DMS114 treated with DMSO at 0.1 percent for 48 hours (cell line): Measurements from ENCODE around the gene SYT7.
A peak's percentile ranks its signal among the peaks of the same experiment; 100 is the strongest.
"Not testable (repeated sequence)": the region's sequence is repeated elsewhere in the genome, so short reads cannot be mapped to it uniquely, and the experiment has no call there.

Source experiments
- DNase-seq: peaks from one replicate; lab custom pipeline; 2025; ENCODE audit not compliant: unreplicated experiment; lab: John Stamatoyannopoulos, UW

The SYT7 gene

GRCh38 chr11:61581030-61581928 lies at the start of gene SYT7:
Gene SYT7 (minus strand): TSS chr11:61581076. CDS start chr11:61580820, 256 bp downstream.
- DNase-seq = peak; percentile 86

GRCh38 chr11:61630089-61630488 lies 49.2 kb upstream of the SYT7 start:
- DNase-seq = no peak

GRCh38 chr11:61629082-61629833 lies 48.4 kb upstream of the SYT7 start:
- no peak for DNase-seq

GRCh38 chr11:61628662-61628970 lies 47.7 kb upstream of the SYT7 start:
- DNase-seq = no peak

- DNase-seq = peak; percentile 38
These were observed 47.2 kb upstream of the SYT7 start for GRCh38 chr11:61627850-61628661.

- DNase-seq = no peak
These were observed 45.9 kb upstream of the SYT7 start for GRCh38 chr11:61626580-61627380.

GRCh38 chr11:61625525-61625924 lies 44.6 kb upstream of the SYT7 start:
- no peak for DNase-seq

- DNase-seq = no peak
These were observed 41.2 kb upstream of the SYT7 start for GRCh38 chr11:61621917-61622585.

- DNase-seq = no peak
These were observed 38.8 kb upstream of the SYT7 start for GRCh38 chr11:61619471-61620226.

- DNase-seq = no peak
These were observed 38.1 kb upstream of the SYT7 start for GRCh38 chr11:61618978-61619377.

- no peak for DNase-seq
These were observed 36.6 kb upstream of the SYT7 start for GRCh38 chr11:61617515-61617914.

- no peak for DNase-seq
These were observed 35.6 kb upstream of the SYT7 start for GRCh38 chr11:61616434-61616833.

GRCh38 chr11:61614782-61615181 lies 33.9 kb upstream of the SYT7 start:
- not testable (repeated sequence) for DNase-seq

GRCh38 chr11:61613870-61614269 lies 33.0 kb upstream of the SYT7 start:
- DNase-seq = no peak

GRCh38 chr11:61613051-61613450 lies 32.2 kb upstream of the SYT7 start:
- DNase-seq = no peak

GRCh38 chr11:61611309-61611708 lies 30.4 kb upstream of the SYT7 start:
- no peak for DNase-seq

- no peak for DNase-seq
These were observed 30.0 kb upstream of the SYT7 start for GRCh38 chr11:61610905-61611304.

- DNase-seq = no peak
These were observed 29.1 kb upstream of the SYT7 start for GRCh38 chr11:61609980-61610366.
